HG03571 (cell line): Measurements from ENCODE around the gene NFATC4.

ENCODE experiments used
- ATAC-seq: cut with Tn5 transposase; IDR thresholded peaks from one replicate; pipeline ENCODE4 v1.9.1; 2021; ENCODE audit not compliant: unreplicated experiment

NFATC4 gene

DNA sequence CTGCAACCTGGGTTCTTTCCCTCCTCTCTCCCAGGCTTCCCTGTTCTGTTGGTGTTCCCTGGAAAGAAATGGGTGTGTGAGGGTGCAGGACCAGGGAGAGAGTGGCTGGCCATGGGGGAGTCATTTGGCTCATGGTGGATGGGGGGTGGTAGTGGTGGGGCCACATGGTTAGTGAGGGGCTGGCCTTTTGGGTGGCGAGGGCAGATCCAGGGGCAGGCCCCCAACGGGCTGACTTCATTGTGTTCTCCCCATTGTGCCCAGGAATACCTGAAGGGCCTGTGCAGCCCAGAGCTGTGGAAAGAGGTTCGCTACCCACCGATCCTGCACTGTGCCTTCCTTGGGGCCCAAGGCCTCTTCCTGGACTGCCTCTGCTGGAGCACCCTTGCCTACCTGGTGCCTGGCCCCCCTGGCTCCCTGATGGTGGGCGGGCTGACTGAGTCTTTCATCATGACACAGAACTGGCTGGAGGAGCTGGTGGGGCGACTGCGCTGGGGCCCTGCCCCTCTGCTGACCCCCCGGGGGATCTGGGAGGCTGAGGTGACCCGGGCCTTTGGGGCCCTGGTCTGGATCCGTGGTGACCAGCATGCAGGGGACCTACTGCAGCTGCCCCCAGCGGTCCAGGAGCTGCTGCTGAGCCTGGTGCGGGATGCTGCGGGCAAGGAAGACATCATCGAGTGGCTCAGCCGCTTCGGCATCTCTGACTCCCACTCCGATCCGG, 39.8 kb downstream of the NFATC4 start:
- ATAC-seq, result no peak

DNA sequence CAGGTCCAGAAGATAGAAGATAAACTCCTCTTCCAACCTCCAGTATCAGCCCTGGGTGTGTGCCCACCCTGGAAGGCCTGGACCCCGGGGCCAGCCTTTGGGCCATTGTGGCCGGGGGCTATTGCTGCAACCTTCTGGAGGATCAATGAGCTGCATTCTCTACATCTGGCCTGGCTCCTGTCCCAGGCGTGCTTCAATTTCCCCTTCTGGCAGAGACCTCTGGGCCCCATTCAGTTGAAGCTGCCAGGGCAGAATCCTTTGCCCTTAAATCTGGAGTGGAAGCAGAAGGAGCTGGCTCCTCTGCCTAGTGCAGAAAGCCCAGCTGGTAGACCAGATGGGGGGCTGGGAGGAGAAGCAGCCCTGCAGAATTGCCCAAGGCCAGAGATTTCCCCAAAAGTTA, 40.8 kb downstream of the NFATC4 start:
- ATAC-seq, result no peak

DNA sequence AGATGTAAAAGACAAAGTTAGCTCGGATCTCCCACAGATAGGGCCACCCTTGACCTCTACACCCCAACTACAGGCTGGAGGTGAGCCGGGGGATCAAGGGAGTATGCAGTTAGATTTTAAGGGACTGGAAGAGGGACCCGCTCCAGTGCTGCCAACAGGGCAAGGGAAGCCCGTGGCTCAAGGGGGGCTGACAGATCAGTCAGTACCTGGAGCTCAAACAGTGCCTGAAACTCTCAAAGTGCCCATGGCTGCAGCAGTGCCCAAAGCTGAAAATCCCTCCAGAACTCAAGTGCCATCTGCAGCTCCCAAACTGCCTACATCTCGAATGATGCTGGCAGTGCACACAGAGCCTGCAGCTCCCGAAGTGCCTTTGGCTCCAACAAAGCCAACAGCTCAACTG, 41.2 kb downstream of the NFATC4 start:
- no peak for ATAC-seq

DNA sequence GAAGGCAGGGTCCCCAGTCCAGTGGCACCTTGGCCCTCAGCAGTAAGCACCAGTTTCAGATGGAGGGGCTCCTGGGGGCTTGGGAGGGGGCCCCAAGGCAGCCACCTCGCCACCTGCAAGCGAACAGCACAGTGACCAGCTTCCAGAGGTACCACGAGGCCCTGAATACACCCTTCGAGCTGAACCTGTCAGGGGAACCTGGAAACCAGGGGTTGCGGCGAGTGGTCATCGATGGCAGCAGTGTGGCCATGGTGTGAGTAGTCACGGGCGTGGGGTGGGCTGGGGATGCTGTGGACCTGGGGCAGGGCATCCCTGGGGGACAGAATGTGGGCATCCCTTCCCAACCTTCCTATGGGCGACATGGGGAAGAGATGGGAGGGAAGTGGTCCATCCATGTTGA, 42.0 kb downstream of the NFATC4 start:
- no peak for ATAC-seq

DNA sequence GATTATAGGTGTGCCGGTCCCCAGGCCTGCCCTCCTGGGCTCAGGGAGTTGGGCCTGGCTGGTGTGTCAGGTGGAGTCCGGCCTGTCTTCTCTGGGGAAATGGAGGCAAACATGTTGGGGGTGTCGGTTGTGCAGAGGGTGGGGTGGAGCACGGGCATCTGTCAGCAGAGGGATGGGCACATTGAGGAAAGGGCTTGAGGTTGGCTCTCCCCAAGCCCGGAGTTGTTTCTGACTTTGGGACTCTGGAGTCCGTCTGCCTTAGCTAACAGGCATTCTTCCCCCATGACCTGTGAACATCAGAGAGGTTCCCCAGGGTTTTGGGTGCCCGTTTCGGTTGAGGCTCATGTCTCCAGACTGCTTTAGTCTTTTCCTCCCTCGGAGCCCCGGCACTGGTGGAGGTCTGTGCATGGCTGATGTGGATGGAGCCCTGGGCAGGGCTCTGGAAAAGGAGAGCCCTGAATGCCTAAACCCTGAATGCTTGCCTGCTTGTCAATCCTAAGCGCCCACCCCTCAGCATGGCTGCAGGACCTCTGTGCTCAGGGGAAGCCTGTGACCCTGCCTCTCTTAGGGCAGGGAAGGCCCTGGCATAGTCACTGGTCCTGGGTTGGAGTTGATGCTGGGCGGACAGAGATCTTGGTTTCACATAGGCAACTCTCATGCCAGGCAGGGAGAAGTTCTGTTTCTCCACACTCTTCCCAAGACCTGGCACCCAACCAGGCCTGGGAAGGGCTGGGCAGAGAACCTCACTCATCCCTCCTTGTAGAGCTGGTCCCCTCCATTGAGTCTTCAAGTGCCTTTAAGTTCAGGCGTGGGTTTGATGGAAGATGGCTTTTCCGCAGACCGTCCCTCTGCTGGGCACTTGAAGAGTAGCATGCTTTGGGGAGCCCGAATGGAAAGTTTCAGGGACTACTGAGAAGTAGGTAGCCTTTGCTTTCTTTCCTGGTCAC, 43.7 kb downstream of the NFATC4 start:
- no peak for ATAC-seq

DNA sequence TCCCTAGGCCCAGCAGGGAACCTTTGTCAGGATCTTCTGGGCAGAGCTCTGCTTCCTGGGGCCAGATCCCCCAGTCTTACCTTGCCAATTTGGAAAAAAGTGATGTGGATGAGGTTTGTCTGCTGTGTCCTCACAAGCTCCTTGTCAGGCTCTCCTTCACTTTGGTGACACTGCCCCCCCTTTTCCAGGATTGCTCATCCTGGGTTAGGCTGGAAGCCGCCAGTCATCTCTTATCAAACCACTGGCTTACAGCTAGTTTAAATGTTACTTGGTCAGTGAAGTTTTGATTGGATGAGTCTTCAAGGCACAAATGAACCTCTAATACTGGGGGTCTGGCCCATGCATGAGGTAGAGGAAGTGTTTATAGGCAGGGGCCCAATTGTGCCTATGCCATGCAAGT, 46.1 kb downstream of the NFATC4 start:
- no peak for ATAC-seq

DNA sequence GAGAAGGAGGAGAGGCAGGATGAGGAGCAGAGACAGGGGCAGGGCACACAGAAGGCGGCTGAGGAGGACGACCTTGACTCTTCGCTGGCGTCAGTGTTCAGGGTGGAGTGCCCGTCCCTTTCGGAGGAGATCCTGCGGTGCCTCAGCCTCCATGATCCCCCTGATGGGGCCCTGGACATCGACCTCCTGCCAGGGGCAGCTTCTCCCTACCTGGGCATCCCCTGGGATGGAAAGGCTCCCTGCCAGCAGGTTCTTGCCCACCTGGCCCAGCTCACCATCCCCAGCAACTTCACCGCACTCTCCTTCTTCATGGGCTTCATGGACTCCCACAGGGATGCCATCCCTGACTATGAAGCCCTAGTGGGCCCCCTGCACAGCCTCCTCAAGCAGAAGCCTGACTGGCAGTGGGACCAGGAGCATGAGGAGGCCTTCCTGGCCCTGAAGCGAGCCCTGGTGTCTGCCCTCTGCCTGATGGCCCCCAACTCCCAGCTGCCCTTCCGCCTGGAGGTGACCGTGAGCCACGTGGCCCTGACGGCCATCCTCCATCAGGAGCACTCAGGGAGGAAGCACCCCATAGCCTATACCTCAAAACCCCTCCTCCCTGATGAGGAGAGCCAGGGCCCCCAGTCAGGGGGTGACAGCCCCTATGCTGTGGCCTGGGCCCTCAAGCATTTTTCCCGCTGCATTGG, 46.9 kb downstream of the NFATC4 start:
- ATAC-seq, result no peak

DNA sequence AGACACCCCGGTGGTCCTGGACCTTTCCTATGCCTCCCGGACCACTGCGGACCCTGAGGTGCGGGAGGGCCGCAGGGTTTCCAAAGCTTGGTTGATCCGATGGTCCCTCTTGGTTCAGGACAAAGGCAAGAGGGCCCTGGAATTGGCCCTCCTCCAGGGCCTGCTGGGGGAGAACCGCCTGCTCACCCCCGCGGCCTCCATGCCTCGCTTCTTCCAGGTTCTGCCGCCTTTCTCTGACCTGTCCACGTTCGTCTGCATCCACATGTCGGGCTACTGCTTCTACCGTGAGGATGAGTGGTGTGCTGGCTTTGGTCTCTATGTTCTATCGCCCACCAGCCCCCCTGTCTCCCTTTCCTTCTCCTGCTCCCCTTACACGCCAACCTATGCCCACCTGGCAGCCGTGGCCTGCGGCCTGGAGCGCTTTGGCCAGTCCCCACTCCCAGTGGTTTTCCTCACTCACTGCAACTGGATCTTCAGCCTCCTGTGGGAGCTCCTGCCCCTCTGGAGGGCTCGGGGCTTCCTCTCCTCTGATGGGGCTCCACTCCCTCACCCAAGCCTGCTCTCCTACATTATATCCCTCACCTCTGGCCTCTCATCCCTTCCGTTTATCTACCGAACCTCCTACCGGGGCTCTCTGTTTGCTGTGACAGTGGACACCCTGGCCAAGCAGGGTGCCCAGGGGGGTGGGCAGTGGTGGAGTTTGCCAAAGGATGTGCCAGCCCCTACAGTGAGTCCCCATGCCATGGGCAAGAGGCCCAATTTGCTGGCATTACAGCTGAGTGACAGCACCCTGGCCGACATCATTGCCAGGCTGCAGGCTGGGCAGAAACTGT, 47.7 kb downstream of the NFATC4 start:
- ATAC-seq, result no peak

DNA sequence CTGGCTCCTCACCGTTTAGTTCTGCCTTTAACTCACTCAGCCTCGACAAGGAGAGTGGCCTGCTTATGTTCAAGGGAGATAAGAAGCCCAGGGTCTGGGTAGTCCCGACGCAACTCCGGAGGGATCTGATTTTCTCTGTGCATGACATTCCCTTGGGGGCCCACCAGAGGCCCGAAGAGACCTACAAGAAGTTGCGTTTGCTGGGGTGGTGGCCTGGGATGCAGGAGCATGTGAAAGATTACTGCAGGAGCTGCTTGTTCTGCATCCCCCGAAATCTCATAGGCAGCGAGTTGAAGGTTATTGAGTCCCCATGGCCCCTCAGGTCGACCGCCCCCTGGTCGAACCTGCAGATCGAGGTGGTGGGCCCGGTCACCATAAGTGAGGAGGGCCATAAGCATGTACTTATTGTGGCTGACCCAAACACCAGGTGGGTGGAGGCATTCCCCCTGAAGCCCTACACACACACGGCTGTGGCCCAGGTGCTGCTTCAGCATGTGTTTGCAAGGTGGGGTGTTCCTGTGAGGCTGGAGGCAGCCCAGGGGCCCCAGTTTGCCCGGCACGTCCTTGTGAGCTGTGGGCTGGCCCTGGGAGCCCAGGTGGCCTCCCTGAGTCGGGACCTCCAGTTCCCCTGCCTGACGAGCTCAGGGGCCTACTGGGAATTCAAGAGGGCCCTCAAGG, 48.4 kb downstream of the NFATC4 start:
- ATAC-seq, result no peak

DNA sequence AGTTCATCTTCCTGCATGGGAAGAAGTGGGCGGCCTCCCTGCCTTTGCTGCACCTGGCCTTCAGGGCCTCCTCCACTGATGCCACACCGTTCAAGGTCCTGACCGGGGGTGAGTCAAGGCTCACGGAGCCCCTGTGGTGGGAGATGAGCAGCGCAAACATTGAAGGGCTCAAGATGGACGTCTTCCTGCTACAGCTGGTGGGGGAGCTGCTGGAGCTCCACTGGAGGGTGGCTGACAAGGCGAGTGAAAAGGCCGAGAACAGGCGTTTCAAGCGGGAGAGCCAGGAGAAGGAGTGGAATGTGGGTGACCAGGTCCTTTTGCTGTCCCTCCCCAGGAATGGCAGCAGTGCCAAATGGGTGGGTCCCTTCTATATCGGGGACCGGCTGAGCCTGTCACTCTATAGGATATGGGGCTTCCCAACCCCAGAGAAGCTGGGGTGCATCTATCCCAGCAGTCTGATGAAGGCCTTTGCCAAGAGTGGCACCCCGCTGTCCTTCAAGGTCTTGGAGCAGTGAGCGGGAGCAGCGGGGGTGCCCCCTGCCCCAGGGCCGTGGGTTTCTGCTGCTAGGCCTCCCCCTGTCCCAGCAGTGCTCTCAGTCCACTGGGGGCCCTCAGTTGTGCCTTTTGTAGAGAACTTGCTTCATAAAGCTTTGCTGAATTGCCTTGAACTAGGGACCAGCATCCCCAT, 49.1 kb downstream of the NFATC4 start:
- no peak for ATAC-seq

DNA sequence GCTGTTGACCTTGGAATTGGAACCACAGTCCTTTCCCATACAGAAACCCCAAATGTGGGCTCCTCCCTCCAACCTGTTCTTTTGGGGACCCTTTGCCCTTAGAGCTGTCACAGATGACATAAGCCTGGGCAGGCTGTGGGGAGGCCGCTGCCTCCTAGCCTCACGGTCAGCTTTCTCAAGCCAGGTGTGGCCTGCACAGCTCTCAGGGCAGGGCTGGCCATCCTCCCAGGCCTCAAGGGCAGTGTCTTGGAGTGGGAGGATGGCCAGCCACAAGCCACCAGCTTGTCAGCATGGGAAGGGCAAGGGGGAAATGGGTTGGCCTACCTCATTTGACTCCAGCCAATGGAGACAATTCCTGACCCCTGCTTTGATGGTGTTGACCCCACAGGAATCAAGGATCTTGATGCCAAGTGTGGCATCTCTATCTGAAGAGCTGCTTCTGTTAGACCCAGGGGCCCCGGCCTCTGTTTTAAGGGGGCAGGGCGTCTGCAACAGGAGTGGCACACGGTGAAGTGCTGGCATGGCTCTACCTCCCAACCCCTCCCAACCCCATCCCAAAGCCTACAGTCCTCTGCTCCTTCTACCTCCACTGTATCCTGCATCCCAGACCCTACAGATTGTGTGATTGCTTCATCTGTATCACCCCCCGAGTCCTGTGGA, 50.0 kb downstream of the NFATC4 start:
- ATAC-seq, result no peak

DNA sequence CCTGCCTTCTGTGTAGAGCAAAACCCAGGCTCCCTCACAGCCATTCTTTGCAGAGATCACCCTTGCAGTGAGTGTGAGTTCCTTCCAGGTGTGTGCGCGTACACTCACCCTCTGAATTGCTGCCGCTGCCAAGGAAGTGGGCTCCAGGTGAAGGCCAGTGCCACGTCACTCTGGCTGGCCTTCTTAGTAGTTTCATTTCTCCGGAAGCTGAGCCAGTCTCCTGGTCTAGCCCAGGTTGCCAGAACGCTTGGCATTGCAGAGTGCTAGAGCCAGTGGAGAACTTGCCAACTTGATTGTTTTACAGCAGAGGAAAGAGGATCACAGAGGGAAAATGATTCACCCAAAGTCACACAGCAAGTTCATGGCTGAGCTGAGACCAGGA, 50.5 kb downstream of the NFATC4 start:
- no peak for ATAC-seq

DNA sequence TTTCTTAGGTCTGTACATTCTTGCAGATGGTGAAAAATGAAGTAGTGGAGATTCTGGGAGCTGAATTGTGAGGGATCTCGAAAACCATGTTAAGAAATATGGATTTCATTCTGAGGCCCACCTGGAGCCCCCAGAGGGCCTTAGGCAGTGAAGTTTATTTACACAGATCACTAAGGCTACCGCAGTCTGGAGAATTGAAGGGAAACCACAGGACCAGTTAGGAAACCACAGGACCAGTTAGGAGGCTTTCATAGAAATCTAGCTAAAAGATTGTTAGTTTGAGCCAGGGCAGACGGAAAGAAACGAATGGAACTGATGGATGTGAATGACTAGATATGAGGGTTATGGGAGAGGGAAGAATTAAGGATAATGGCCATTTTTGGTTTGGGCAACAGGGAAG, 54.3 kb downstream of the NFATC4 start:
- no peak for ATAC-seq

DNA sequence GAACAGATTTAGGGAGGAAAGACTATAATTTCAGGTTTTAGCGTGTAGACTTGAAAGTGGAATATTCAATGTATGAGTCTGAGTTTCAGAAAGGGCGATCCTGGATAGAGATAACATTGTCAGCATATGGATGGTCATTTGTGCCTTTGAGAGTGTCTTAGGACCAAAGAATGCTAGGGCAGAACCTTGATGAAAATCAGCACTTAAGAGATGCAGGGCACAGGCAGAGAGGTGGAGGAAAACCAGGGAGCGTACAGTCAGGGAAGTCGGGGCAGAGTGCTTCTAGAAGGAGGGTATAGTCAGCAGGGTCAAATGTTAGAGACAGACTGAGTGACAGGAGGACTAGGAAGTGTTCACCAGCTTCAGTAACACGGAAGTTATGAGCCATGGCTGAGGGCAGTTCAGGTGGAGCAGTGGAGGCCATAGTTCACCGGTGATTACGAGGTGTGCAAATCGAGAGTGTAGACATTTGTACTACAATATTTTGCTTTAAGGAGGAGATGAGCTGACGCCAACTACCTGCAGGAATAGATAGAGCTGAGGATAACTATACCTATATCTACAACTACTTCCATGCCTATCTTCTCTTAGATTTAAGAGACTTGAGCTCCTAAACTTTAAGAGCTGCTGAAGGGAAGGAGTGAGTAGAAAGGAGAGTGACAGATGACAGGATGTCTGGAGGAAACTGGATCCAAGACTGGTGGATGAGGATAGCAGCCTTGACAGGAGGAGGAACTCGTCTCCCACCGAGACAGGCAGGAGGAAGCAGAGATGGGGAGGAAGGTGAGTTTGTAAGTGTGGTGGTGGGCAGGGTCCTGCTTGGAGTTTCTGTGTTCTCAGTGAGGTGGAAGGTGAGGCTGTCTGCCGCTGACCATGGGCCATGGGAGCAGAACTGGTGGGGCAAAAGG, 55.0 kb downstream of the NFATC4 start:
- no peak for ATAC-seq

DNA sequence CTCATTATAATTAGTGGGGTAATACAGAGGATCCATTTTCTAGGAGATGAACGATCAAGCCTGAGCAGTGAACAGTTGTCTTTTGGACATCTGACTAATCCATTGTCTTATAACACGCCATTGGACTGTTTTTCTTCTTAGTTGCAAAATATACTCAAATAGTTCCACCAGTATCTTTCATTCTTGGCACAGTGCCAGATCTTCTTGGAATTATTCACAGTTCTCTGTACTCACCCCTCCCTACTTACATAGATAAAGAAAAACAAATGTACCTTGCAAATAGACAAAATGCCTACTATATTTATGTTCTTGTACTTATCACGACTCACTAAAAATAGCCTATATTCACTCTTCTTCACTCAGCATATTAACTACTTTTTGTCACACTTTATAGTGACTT, 57.7 kb downstream of the NFATC4 start:
- ATAC-seq, result no peak

DNA sequence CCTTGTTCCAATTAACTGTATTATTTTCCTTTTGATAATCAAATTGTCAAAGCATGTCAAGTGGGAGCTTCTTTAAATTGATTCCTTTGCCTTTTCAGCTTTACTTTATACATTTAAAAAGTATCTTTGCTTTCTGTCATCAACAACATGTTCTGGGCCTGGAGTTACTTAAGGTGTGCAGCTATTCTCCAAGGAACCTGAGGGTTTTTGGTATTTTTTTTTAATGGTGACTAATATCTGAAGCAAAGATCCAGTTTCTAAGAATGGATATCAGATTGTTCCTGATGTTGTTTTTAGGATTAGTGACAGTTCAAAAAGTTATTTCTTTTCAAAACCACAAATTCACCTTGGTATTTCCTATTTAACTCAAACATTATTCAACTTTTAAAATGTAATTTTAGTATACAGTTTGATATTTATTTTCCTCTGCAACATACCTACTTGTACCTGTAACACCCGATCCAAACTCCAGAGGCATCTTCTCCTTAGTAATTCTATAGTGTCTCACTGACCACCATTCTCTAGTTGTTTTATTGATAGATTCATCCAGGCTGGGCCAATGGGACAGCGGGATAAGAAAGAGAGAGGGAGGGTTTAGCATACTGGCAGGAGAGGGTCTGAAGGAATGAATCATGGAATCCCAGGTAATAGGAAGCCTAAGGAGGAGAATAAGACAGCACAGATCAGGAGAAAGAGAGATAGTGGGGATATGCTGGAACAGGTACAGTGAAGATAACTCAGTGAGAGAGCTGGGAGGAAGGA, 58.3 kb downstream of the NFATC4 start:
- no peak for ATAC-seq

DNA sequence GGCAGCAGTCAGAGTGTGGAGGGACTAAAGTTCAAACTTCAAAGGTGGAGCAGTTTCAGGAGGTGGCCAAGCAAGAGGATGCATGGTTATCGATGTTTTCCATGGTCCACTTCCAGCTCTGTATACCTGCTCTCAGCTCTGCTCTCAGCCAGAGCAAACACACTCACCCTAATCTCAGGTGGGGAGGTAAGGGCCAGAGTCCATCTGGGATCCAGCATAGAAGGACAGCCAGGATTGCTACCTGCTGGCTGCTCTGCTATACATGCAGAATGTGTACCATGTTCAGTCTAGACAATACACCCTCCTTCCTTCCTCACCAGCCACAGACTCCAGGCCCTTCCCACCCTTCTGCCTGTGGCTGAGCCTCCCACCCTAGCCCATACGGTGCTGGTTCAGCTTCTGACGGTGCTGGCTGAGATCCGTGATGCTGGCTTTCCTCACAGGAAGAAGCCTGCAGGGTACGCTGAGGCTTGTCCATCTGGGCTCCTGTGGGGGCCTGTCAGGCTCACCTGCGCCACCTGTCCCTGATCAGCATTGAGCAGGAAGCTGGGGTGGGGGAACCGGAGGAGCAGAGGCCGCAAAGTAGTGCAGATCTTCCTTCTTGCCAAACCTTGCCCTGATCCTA, 59.0 kb downstream of the NFATC4 start:
- no peak for ATAC-seq
